Sigmoid colon (tissue), 4 donors: ENCODE data around the gene KCNT1.

Experiments used
- EP300 ChIP-seq, 4 donors: sonication (generic); formaldehyde crosslinking; IDR thresholded peaks; one replicate each; pipeline ENCODE4 v1.6.1; 2017; ENCODE audit warnings: antibody characterized with exemption in 4 of 4
- POLR2A ChIP-seq, 2 donors: fragments of 450-650 bp; IDR thresholded peaks; one replicate each; pipeline ENCODE4 v1.6.1; 2016; ENCODE audit warnings: antibody characterized with exemption in 2 of 2, mild to moderate bottlenecking in 2 of 2, moderate library complexity in 2 of 2
- POLR2AphosphoS5 ChIP-seq, 4 donors: sonication (generic); formaldehyde crosslinking; IDR thresholded peaks; one replicate each; pipeline ENCODE4 v1.6.1; 2017; ENCODE audit warnings: antibody characterized with exemption in 4 of 4
- TF ChIP-seq, protein P1 (sequence below), 4 experiments: fragments of 450-650 bp in 3 of 4; fragments of 200-600 bp in 1 of 4; IDR thresholded peaks; one replicate each; pipeline ENCODE4 v1.5.1; 2016 to 2019; ENCODE audit warnings: antibody characterized with exemption in 4 of 4, mild to moderate bottlenecking in 3 of 4, moderate library complexity in 2 of 4

DNA sequence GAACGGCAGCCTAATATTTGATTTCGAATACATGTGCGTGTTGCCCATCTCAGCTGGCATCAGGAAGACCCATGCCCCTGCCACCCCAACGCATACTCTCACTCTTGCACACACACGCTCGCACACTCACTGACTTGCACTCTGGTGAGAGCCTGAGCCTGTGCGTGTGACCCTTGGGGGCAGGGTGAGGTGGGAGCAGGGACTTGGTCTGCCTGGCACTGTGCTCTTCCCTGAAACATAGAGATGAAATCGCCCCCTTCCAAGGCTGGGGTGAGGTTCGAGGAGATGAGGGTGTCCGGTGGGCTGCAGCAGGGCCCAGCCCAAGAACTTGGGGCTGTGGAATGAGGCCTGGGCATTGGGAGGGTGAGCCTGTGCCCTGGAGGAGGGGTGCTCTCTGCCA, 37.7 kb upstream of the KCNT1 start:
- TF ChIP-seq, protein P1, sequence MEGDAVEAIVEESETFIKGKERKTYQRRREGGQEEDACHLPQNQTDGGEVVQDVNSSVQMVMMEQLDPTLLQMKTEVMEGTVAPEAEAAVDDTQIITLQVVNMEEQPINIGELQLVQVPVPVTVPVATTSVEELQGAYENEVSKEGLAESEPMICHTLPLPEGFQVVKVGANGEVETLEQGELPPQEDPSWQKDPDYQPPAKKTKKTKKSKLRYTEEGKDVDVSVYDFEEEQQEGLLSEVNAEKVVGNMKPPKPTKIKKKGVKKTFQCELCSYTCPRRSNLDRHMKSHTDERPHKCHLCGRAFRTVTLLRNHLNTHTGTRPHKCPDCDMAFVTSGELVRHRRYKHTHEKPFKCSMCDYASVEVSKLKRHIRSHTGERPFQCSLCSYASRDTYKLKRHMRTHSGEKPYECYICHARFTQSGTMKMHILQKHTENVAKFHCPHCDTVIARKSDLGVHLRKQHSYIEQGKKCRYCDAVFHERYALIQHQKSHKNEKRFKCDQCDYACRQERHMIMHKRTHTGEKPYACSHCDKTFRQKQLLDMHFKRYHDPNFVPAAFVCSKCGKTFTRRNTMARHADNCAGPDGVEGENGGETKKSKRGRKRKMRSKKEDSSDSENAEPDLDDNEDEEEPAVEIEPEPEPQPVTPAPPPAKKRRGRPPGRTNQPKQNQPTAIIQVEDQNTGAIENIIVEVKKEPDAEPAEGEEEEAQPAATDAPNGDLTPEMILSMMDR (IDR thresholded peaks at IDR 0.05): no peak
- no peak for TF ChIP-seq POLR2A (IDR thresholded peaks at IDR 0.05)
- TF ChIP-seq EP300 (IDR thresholded peaks at IDR 0.05): no peak
- no peak for TF ChIP-seq POLR2AphosphoS5 (IDR thresholded peaks at IDR 0.05)
